ENCODE data around the gene PASK. TPM values are rescaled to one million over a fixed set of nuclear protein-coding genes. Genes with fewer than 3 reads are reported as not detected.

The PASK gene
- polyA plus RNA-seq, 1 experiment, result 2.0 TPM

GRCh38 chr2:241153616-241154015, 4.3 kb upstream of the PASK start:
- TF ChIP-seq CTCF (IDR thresholded peaks at IDR 0.05; ENCODE audit: low read depth, low read length), result no peak
- no peaks in the 10 kb centered on the region for H3K27me3 ChIP-seq (ENCODE audit: control insufficient read depth, insufficient read depth, low read length)
- ChIA-PET CTCF (no interaction called here), POLR2A (no interaction called here)
- H3K4me3 ChIP-seq (ENCODE audit: low read depth, low read length), result no peak overlapping the region
- no peak overlapping the region for H3K27ac ChIP-seq (ENCODE audit: low read depth, low read length)
- DNase-seq (ENCODE audit: low read depth, low spot score), result no peak
- no peaks in the 10 kb centered on the region; the same call in 1 of the 2 replicates for H3K9me3 ChIP-seq (ENCODE audit: control insufficient read depth, insufficient read depth, low read length)

GRCh38 chr2:241151934-241152660, 2.8 kb upstream of the PASK start:
- Histone ChIP-seq H3K9me3 (ENCODE audit: control insufficient read depth, insufficient read depth, low read length) (no peaks in the 10 kb centered on the region; the same call in 1 of the 2 replicates), H3K27me3 (ENCODE audit: control insufficient read depth, insufficient read depth, low read length) (no peaks in the 10 kb centered on the region), H3K27ac (ENCODE audit: low read depth, low read length) (no peak overlapping the region), H3K4me3 (ENCODE audit: low read depth, low read length) (0 out of 2 replicates have a peak overlapping the region, but pooled peaks have one; percentile 91)
- TF ChIP-seq CTCF (IDR thresholded peaks at IDR 0.05; ENCODE audit: low read depth, low read length), result no peak
- ChIA-PET POLR2A (no interaction called here), CTCF (interaction anchor here (0.6 kb wide), 1 partner anchor 209 kb away, joined by 3 read pairs; no protein-coding TSS in a partner anchor)
- DNase-seq (ENCODE audit: low read depth, low spot score), result no peak

- CTCF ChIA-PET, result no interaction called here
- Histone ChIP-seq H3K9me3 (ENCODE audit: control insufficient read depth, insufficient read depth, low read length) (no peaks in the 10 kb centered on the region; the same call in 1 of the 2 replicates), H3K27me3 (ENCODE audit: control insufficient read depth, insufficient read depth, low read length) (no peaks in the 10 kb centered on the region), H3K4me3 (ENCODE audit: low read depth, low read length) (peak overlapping the region; percentile 91), H3K27ac (ENCODE audit: low read depth, low read length) (peak overlapping the region; percentile 61)
- POLR2A ChIA-PET, result no interaction called here
- TF ChIP-seq CTCF (IDR thresholded peaks at IDR 0.05; ENCODE audit: low read depth, low read length), result no peak
- no peak for DNase-seq (ENCODE audit: low read depth, low spot score)
Observed at GRCh38 chr2:241150660-241151530, 1.6 kb upstream of the PASK start.

DNA sequence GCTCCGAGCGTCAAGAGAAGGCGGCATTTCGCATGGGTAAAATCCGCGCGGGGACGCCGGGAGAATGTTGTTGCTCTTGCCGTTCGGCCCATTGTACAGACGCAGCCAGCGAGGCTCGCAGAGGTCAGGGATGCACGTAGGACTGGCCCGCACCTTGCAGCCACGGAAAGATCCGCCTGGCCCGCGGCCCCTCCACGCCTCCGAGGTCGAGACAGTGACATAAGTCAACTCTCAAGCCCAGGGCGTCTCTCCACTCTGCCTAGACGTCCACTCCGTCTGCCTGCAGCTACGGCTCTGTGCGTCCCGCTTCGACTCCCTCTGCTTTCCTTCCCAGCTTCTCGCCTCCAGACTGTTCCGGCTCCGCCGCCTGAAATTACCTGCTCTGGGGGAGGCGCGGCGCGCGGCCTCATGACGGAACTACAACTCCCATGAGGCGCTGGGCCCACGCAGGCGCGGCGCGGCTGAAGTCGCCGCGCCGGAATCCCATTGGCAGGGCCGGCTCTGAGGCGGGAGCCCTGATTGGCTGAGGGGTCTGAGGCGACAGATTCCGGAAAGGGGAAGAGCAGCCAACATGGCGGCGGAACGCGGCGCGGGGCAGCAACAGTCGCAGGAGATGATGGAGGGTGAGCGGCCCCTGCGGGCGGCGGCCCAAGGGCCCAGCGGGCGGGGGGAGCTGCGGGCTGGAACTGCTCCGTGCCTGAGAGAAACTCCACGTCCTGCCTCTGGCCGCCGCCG, 820 bp upstream of the PASK start, which contains the start of gene PPP1R7:
PPP1R7 (plus strand) TSS at position 543 of the 735 bp plus-strand sequence; CDS start at position 572, 29 bp downstream.
- no peaks in the 10 kb centered on the region for H3K27me3 ChIP-seq (ENCODE audit: control insufficient read depth, insufficient read depth, low read length)
- TF ChIP-seq CTCF (IDR thresholded peaks at IDR 0.05; ENCODE audit: low read depth, low read length), result no peak
- peak within 1 kb of the TSS; percentile 61 for H3K27ac ChIP-seq (ENCODE audit: low read depth, low read length)
- CTCF ChIA-PET, result no interaction called here
- POLR2A ChIA-PET, result interaction anchor here (0.7 to 1.2 kb wide), 2 partner anchors 48 to 229 kb away, joined by 3 read pairs; partner anchors contain the start of gene MTERF4
- DNase-seq (ENCODE audit: low read depth, low spot score), result peak; percentile 78
- peak within 1 kb of the TSS; percentile 91 for H3K4me3 ChIP-seq (ENCODE audit: low read depth, low read length)
- H3K9me3 ChIP-seq (ENCODE audit: control insufficient read depth, insufficient read depth, low read length), result no peaks in the 10 kb centered on the region; the same call in 1 of the 2 replicates
